Melanocyte of skin (primary cell): ENCODE measurements around the gene BICDL1. TPM values are rescaled to one million over a fixed set of nuclear protein-coding genes. Genes with fewer than 3 reads are reported as not detected.

Source experiments
- small RNA-seq, 2 donors: library from RNA; depleted of rRNA; stranded (forward); fragments of <200 nt; gene quantifications; one replicate each; pipeline ENCODE3, GENCODE V24; 2012
- total RNA-seq, 2 donors: library from RNA; depleted of rRNA; stranded (reverse); fragments of >200 nt; gene quantifications; 2 replicates each; pipeline ENCODE4 v1.2.3, GENCODE V29; 2012

Gene BICDL1
- under 1 TPM; under 0.01 to 0.69 TPM for total RNA-seq

GRCh38 chr12:119988472-119989360 is at the start of gene BICDL1:
Gene BICDL1 (plus strand): TSS chr12:119989236. CDS start chr12:119989869, 633 bp downstream.

DNA sequence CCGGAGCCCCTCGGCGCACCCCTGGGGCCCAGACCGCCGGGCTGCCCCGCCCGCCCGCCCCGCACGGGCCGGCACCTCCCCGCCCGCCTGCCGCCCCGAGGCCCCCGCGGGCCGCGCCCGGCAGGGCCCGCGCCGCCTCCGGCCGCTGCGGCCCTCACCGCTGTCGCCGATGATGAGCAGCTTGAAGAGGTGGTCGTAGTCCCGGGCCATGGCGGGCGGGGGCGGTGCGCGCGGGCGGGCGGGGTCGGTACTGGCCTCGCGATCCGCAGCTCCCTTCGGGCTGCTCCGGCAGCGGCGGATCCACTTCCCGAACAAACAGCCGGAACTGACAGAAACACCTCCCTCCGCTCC is 127.4 kb downstream of the BICDL1 start, which contains the start of gene RAB35:
TSS of gene RAB35 (minus strand) at position 313 of the 351 bp plus-strand sequence. CDS start at position 210, 103 bp downstream.

Small RNA genes lying within 50 kb of the gene (small RNA-seq; reads per million reads assigned to genes)
- gene AC004812.1 = 0 reads per million in 2 donors

Other genes with a start within 250 kb of the BICDL1 start
- 100 to 1,000 TPM; 112 to 135 TPM for gene CIT, start 111.9 kb upstream of the BICDL1 start, total RNA-seq
- 10 to 100 TPM; 19.3 to 28.0 TPM for gene RAB35, start 127.5 kb downstream of the BICDL1 start, total RNA-seq
- gene GCN1, start 205.5 kb downstream of the BICDL1 start, total RNA-seq = 100 to 1,000 TPM in 1 of 2 donors, 10 to 100 TPM in 1; 92.2 to 135 TPM
- 1,000 to 10,000 TPM in 1 of 2 donors, 100 to 1,000 TPM in 1; 976 to 1,547 TPM for gene RPLP0, start 211.9 kb downstream of the BICDL1 start, total RNA-seq